Left lung (tissue), 10 donors: ENCODE results near the gene KLK15. TPM values are rescaled to one million over a fixed set of nuclear protein-coding genes. Genes with fewer than 3 reads are reported as not detected.

Experiments
- ATAC-seq: fragments of 200-7000 bp; cut with Tn5 transposase; one replicate; pipeline ENCODE4 v1.9.1; 2020; ENCODE audit warnings: moderate library complexity
- DNase-seq, 4 donors: peaks; one replicate each; pipeline ENCODE4 v3.0.0-alpha.2; 2013 to 2020
- H3K27ac ChIP-seq, 2 donors: fragments of 200-600 bp; sonication (generic) in 1 of 2; one replicate each; pipeline versions ENCODE4 v1.5.0 to v1.8.0; 2020 to 2021
- H3K27me3 ChIP-seq, 2 donors: fragments of 200-600 bp; sonication (generic) in 1 of 2; one replicate each; pipeline versions ENCODE4 v1.5.0 to v1.8.0; 2020 to 2021
- H3K36me3 ChIP-seq, 2 donors: fragments of 200-600 bp; sonication (generic) in 1 of 2; one replicate each; pipeline versions ENCODE4 v1.5.0 to v1.8.0; 2020 to 2021
- H3K4me1 ChIP-seq, 2 donors: fragments of 200-600 bp; one replicate each; pipeline ENCODE4 v1.8.0; 2021
- H3K4me3 ChIP-seq, 2 donors: fragments of 200-600 bp; sonication (generic) in 1 of 2; one replicate each; pipeline versions ENCODE4 v1.5.0 to v1.8.0; 2020 to 2021; ENCODE audit warnings: mild to moderate bottlenecking in 1 of 2
- H3K9me3 ChIP-seq, 2 donors: fragments of 200-600 bp; sonication (generic) in 1 of 2; one replicate each; pipeline versions ENCODE4 v1.5.0 to v1.8.0; 2020 to 2021
- intact Hi-C, 2 donors: fragments of 100-400 bp; cut with DNase I; formaldehyde crosslinking; loops; one replicate each; pipeline versions ENCODE4 v1.11.2 to v1.14.2; 2022
- polyA plus RNA-seq, 6 donors: library from polyadenylated mRNA; unstranded; fragments of 120-200 nt; gene quantifications; one replicate each; pipeline ENCODE4 v1.2.1, GENCODE V29; 2013; ENCODE audit not compliant: insufficient read length in 6 of 6
- total RNA-seq, 2 donors: library from RNA; stranded (reverse); fragmentation: NEBNext Ultra II Directional; extraction: Animal tissue kit (Norgen Biotek cat#: 25700); gene quantifications; one replicate each; pipeline ENCODE4 v1.2.1, GENCODE V29; 2021
- TF ChIP-seq, protein P1 (sequence below), 2 donors: fragments of 200-600 bp; sonication (generic) in 1 of 2; IDR thresholded peaks; one replicate each; pipeline versions ENCODE4 v1.5.0 to v1.8.0; 2021; ENCODE audit warnings: antibody characterized with exemption in 2 of 2
- donor health status: DM: no; HTN: yes; CAD: no.
- donor health status: DM: no; HTN: no; CAD: no.

KLK15 gene
- total and polyA plus RNA-seq, 8 donors = not detected

DNA sequence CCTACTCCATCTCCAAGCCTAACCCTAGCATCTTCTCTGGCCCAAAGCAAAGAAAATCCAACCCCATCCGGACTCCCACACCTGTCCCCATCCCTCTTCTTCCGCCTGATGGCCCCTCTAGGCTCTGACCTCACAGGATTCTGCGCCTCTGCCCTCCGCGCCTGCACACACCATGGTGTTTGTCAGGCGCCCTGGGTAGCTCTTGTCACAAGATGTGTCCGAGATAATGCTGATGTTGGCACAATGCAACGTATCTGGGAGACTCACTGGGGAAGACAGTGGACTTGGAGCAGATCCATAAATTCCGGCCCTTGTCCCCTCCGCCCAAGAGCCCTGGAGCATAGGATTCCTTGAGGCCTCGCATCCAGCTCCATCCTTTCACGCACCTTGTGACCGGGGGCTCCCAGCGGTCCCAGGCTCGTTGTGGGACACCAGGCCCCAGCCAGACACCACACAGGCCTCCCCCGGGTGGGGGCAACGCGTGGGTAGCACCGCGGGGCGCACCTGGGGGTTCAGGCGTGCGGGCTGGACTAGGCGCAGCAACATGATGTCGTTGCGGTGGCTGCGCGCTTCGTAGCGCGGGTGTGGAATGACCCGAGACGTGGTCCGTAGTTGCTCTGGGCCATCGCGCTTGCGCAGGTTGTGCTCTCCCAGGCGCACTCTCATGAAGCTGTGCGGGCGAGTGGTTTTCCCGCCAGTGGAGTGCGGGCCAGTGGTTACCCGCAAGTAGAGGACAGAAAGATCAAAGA, 6.7 kb downstream of the KLK15 start:
- DNase-seq (peak in 1 of 4 donors; percentile 76), ATAC-seq (no peak)
- peaks cover 0 to 63% of the 10 kb centered on the region in 2 donors for H3K27me3 ChIP-seq
- H3K9me3 ChIP-seq = no peaks in the 10 kb centered on the region
- TF ChIP-seq, protein P1, sequence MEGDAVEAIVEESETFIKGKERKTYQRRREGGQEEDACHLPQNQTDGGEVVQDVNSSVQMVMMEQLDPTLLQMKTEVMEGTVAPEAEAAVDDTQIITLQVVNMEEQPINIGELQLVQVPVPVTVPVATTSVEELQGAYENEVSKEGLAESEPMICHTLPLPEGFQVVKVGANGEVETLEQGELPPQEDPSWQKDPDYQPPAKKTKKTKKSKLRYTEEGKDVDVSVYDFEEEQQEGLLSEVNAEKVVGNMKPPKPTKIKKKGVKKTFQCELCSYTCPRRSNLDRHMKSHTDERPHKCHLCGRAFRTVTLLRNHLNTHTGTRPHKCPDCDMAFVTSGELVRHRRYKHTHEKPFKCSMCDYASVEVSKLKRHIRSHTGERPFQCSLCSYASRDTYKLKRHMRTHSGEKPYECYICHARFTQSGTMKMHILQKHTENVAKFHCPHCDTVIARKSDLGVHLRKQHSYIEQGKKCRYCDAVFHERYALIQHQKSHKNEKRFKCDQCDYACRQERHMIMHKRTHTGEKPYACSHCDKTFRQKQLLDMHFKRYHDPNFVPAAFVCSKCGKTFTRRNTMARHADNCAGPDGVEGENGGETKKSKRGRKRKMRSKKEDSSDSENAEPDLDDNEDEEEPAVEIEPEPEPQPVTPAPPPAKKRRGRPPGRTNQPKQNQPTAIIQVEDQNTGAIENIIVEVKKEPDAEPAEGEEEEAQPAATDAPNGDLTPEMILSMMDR (IDR thresholded peaks at IDR 0.05) = no peak
- H3K36me3 ChIP-seq = no peaks in the 10 kb centered on the region
- H3K27ac ChIP-seq = no peak overlapping the region
- H3K4me1 ChIP-seq = no peaks in the 10 kb centered on the region
- H3K4me3 ChIP-seq = no peak overlapping the region
- intact Hi-C loops = no loop called here

DNA sequence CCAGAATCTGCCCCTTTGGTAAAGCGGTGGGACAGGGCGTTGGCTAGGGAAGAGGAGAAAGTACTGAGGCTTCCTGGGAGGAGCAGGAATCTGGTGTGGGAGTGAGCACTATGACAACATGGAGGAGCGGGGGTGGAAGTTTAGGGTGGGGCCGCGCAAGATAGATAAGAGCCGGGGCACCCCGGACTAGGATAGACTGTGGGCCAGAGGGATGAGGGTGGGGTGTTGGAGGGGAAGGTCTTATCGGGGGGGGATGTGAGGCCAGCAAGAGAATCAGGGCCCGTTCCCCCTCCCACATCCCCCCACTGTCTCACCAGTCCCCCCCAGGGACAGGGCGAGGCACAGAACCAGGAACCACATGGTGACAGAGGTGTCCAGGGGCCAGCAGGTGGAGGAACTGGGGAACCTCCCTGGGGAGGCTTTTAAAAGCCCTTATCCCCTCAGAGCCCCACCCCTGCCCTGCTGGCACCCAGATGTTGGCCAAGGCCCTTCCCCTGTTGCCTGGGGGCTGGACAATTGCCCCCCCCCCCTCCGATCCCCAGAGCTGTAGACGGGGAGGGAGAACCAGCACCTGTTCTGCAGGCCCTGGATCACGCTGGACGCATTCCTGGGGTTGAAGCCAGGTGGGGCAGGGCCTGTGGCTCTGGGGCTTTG, 9.9 kb downstream of the KLK15 start, which contains the start of gene KLK1:
Gene KLK1, minus strand, starts transcription at position 399 of the 654 bp plus-strand sequence. Its CDS starts 39 bp downstream, at position 360.
- ATAC-seq = no peak
- Histone ChIP-seq H3K36me3 (no peaks in the 10 kb centered on the region), H3K4me3 (no peak within 1 kb of the TSS), H3K4me1 (no peaks in the 10 kb centered on the region), H3K27ac (no peak within 1 kb of the TSS), H3K27me3 (peaks cover 8 to 80% of the 10 kb centered on the region in 2 donors), H3K9me3 (no peaks in the 10 kb centered on the region)
- TF ChIP-seq, protein P1 (IDR thresholded peaks at IDR 0.05) = no peak
- intact Hi-C loops = no loop called here
- DNase-seq = no peak

DNA sequence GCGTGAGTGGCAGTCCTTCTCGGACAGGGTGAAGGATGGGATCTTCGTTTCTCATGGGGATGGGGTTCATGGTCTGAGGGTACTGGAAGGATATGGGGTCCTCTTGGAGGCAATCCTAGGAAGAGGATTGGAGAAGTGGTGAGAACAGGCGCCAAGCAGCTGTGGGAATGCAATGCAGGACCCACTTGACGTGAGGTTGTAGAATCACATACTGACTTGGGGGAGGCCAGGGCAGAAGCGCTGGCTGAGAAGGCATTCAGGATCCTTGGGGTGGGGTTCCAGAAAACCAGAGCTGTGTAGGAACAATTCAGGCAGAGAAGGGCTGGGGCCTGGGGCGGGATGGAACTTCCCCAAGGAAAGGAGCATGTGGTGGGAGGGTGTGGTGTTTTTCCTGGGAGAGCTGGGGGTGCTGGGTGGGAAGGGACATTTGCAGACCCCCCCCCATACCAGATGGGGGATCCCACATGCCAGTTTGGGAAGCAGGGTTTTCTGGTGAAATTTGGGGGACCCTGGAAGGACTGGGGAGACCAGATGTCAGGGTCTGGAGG, 10.6 kb downstream of the KLK15 start:
- Histone ChIP-seq H3K36me3 (no peaks in the 10 kb centered on the region), H3K27ac (no peak overlapping the region), H3K4me3 (no peak overlapping the region), H3K9me3 (no peaks in the 10 kb centered on the region), H3K4me1 (peaks cover 0 to 4% of the 10 kb centered on the region in 2 donors), H3K27me3 (peaks cover 16 to 88% of the 10 kb centered on the region in 2 donors)
- DNase-seq (no peak), ATAC-seq (no peak)
- TF ChIP-seq, protein P1 (IDR thresholded peaks at IDR 0.05) = no peak
- intact Hi-C loops = no loop called here

- H3K9me3 ChIP-seq = no peaks in the 10 kb centered on the region
- no peak for DNase-seq
- ATAC-seq = no peak
- peaks cover 0 to 4% of the 10 kb centered on the region in 2 donors for H3K4me1 ChIP-seq
- no peaks in the 10 kb centered on the region for H3K36me3 ChIP-seq
- intact Hi-C loops = no loop called here
- H3K27me3 ChIP-seq = peaks cover 16 to 94% of the 10 kb centered on the region in 2 donors
- H3K4me3 ChIP-seq = no peak overlapping the region
- H3K27ac ChIP-seq = no peak overlapping the region
- TF ChIP-seq, protein P1 (IDR thresholded peaks at IDR 0.05) = no peak
These were observed 11.8 kb downstream of the KLK15 start for GRCh38 chr19:50821622-50822021.

GRCh38 chr19:50821248-50821612, 12.1 kb downstream of the KLK15 start:
- Histone ChIP-seq H3K4me1 (peaks cover 0 to 4% of the 10 kb centered on the region in 2 donors), H3K27me3 (peaks cover 16 to 94% of the 10 kb centered on the region in 2 donors), H3K9me3 (no peaks in the 10 kb centered on the region), H3K4me3 (no peak overlapping the region), H3K36me3 (no peaks in the 10 kb centered on the region), H3K27ac (no peak overlapping the region)
- intact Hi-C loops = no loop called here
- ATAC-seq (no peak), DNase-seq (no peak)
- TF ChIP-seq, protein P1 (IDR thresholded peaks at IDR 0.05) = no peak
